GM21381 (cell line): Measurements from ENCODE around the gene P4HA3.

Source experiments
- ATAC-seq: cut with Tn5 transposase; IDR thresholded peaks from one replicate; pipeline ENCODE4 v1.9.1; 2021; ENCODE audit warnings: mild to moderate bottlenecking, moderate library complexity; ENCODE audit not compliant: unreplicated experiment

The P4HA3 gene

DNA sequence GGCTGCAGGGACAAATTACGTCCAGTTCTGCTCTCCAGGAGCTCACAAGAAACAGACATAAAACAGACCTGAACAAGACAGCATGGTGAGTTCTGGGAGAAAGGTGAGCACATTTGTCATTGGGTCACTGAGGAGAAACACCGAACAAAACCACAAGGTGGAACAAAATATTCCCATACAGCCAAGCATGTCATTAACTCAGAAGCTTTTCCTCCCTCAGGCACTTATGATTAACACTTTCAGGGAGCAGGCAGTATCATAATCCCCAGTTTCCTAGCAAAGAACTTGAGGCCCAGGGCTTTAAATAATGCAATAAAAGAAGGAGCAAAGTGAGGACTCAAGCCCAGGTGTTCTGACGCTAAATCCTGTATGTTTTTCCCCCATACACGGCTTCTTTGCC, 43.0 kb downstream of the P4HA3 start:
- ATAC-seq = no peak

DNA sequence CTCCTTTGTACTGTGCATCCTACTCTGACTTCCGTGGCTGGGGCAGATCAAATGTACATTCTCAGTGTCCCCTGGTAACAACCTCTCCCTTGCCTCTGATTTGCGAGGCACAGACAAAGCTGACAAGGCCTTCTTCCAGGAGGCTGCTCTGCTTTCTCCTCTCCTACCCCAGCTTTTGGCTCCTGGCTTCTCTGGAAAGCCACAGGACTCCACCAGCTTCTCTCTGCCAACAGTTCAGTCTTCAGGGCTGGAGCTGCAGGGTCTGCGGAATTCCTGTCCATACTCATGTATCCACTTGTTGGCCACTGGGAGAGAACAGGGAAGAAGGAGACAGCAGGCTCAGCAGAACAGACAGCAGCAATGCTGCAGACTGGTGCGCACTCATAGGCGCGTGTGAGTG, 44.4 kb downstream of the P4HA3 start:
- no peak for ATAC-seq

DNA sequence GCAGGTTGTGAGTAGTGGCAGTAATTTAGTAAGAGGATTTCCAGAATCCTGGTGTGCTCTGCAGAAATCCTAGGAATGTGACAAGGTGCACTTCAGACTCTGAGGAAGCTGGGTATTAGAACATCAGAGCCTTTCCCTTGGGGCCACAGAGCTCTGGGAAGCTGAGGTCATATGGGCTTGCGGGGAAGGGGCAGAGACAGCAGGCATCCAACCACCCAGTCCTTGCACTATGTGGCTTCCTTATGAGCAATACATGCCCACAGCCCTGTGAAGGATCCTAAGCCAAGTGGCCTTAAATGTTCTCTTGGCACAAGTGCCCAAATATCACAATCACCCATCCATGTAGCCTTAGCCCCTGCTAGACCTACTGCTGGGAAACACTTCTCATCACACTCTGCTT, 46.2 kb downstream of the P4HA3 start:
- ATAC-seq = no peak

DNA sequence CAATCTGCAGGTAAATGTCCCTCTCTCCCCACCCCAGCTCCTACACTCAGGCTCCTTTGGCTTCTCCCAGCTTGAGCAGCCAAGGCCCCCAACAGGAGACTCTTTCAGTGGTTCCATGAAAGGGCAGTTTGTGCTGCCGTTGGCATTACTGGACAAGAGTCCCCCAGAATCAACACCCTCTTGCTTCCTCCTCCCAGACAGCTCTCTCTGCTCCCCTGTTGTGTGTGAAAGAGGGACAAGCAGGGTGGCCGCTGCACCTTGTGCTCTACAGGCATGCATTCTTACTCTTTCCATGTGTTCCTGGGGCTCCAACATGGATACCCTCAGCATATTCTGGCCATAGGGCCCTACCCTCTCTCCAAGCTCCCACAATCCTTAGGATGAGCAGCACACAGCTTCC, 48.7 kb downstream of the P4HA3 start:
- no peak for ATAC-seq

DNA sequence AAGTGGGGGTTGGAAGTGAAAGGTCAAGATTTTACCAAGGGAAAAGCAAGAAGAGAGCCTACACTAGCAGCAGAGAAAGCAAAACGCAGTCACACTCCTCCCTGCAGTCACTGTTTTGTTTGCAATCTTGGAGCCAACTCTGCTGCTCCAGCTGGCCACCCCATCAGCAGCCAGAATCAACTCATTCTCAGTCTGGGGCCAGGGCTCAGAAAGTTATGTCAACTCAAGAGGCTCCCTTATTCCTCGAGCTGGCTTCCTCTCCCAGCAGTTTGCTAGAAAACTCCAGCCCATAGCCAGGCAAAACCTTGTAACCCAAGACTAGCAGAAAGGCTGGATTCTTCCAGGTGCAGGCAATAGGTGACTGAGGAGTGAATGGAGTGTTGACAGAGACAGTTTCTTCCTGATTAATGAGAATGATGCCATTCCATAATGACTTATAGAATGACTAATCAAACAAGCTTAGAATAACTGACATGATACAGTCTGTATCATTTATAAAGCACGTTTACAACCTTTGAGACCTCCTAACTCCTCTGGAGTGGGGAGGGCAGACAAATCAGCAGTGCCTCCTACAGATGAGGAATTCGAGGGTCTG, 53.4 kb downstream of the P4HA3 start:
- no peak for ATAC-seq

DNA sequence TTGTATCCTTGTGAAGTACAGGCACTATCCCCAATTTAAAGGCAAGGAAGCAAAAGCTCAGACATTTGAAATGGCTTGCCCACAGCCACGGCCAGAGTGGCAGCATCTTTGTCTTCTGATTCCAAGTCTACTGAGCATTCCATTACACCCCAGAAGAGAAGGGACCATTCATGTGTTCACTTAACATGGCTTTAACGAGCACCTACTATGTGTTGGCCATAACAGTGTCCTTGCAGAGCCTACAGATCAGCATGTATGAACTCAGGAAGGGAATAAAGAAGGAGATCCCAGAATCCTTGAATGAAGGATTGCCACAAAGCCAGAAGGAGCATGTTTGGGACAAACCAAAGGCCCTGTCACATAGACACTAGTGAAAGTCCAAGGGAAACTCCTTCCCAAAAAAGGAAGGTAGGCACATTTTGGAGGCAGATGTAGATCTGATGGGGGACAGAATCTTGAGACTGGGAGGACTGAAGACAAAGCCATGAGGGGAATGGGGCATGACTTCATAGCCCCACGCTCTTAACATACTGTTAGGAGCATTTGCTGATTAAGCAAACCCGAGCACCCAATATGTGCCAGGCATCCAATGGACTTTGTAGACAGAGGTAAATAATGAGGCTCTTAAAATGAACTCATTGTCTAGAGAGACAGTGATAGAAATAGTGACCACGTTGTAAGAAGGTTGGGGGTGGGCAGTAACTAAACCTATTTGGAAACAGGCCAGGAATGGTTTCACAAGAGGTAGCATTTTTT, 54.9 kb downstream of the P4HA3 start:
- no peak for ATAC-seq

DNA sequence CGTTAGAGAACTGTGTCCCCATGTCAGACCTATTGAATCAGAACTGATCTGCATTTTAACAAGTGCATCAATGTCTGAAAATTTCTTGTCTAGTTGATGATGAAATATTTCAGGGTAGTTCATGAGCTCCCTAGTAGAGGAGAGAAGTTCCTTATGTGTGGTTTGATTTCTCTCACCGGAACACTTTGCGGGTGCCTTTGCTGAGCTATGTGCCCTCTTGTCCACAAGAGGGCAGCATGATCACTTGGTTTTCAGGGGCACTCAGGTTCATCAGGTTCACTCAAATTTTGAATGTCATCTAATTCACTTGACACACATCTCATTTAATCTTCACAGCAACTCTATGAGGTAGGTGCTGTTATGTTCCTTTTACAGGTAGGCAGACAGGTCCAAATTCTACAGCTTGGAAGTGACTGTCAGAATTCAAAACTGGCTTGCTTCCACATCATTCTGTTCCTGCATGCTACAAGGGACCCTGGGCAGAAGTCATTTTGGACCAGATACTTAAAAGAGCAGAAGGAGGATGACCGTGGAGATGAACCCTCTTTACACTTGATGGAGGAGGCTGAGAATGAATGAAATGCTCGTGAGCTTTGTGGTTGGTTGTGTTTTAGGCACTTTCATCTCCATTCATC, 55.6 kb downstream of the P4HA3 start:
- ATAC-seq = no peak

DNA sequence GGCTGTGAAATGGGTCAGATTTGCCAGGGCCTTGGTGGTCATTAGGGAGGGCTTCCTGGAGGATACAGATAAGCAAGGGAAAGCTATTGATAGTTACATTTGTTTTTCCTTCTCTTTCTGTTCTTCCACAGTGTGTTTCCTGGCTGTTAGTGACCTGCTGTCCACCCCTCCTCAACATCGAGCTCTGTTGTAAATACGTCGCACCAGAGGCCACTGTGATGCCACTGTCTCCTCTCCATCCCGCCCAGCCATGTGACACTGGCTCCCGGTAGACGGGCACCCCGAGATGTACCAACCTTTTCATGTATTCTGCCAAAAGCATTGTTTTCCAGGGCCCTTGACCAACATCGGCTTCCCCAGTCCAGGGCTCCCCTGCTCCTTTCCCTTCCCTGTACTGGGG, 58.1 kb downstream of the P4HA3 start:
- ATAC-seq = no peak

DNA sequence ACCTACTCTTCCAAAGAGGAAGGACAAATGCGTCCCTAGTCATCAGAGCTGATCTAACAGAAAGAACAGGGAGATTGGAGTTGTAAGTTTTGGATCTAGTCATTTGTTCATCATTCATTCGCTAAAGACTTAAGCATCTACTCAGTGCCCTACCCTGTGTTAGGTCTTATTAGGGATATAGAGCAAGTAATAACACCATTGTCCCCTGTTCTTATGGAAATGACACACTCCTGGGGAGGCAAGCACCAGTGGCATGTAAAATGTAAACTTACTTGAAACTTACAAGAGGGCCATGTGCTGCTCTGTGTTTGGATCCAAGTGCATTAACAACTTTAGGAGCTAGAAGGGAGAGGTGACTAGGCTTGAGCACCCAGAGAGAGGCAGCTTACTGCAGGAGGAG, 61.9 kb downstream of the P4HA3 start:
- ATAC-seq = no peak

DNA sequence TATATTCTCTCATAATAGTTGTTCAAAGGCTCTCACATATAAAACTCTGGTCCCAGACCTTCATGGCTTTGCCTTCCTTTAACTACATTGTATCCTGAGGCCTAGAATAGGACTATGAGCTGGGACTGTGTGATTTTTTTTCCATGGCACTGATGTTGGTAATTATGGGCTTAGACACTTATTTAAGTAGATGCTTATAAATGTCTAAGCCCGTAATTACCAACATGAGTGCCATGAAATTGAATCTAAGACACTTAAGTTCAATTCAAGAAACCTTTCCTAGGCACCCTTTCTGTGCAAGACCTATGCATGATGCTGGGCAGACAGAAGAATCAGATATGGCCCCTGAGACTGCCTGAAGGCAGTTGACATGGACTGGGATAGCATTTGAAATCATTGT, 63.0 kb downstream of the P4HA3 start:
- no peak for ATAC-seq

DNA sequence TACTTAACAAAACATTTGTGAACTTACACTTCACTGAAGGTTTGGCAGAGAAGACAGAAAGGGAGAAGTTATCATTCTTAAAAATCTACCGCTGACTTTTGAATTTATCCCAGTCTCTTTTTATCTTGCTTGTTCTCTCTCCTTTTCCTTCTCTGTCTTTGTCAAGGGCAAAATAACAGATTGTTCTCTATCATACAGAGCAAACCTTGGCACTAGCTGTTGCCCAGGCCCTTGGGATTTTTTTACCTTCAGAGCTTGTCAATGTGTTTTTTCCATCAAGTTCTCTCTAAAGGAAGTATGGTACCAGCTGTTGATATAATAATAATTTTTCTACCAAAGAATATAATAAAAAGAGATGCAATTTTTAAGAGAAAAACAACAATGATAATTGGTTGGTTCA, 73.2 kb downstream of the P4HA3 start:
- ATAC-seq = no peak

DNA sequence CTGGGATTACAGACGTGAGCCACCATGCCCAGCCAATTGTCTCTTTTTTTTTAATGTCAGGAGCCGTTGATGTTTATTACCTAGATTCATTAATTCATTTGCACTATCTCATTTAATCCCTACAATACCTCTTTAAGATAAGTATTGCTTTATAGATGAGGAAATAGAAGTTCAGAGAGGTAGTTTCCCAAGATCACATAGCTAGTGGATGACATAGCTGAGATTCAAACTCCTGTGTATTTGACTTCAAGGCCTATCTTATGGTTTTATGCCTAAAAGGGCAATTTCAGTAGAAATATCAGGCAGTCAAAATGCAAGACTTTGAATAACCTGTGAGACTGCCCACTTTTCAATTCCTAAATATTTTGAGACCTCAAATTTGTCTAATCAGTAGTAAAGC, 73.9 kb downstream of the P4HA3 start:
- ATAC-seq = no peak

DNA sequence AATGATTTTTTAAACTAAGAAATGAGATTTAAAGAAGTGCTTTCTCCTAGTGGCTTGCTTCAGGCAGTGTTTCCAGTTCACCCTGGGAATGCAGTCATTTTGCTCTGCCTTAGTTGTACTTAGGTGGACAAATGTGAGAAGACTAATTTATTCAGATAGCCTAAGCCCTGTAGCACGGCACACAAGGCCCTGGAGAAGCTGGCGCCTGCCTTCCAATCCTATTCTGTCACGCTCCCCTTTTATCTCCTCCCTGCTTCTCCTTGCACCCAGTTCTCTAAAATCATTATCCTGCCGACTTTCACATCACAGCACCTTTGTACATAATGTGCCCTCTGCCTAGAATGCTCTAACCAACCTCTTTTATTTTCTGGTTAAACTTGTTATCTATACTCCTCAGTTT, 76.3 kb downstream of the P4HA3 start:
- no peak for ATAC-seq

DNA sequence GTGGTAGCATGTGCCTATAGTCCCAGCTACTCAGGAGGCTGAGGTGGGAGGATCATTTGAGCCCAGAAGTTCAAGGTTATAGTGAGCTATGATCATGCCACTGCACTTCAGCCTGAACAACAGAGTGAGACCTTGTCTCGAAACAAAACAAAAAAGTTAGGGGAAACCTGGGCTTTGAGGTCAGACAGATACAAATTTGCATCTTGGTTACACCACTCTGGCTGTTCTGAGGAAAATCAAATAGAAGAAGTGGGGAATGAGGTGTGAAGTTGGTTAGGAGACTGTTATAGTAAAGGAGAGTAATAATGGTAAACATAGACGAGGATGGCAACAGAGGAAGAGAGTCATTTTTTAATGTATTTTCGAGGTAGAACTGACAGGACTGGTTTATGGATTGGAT, 77.8 kb downstream of the P4HA3 start:
- no peak for ATAC-seq

DNA sequence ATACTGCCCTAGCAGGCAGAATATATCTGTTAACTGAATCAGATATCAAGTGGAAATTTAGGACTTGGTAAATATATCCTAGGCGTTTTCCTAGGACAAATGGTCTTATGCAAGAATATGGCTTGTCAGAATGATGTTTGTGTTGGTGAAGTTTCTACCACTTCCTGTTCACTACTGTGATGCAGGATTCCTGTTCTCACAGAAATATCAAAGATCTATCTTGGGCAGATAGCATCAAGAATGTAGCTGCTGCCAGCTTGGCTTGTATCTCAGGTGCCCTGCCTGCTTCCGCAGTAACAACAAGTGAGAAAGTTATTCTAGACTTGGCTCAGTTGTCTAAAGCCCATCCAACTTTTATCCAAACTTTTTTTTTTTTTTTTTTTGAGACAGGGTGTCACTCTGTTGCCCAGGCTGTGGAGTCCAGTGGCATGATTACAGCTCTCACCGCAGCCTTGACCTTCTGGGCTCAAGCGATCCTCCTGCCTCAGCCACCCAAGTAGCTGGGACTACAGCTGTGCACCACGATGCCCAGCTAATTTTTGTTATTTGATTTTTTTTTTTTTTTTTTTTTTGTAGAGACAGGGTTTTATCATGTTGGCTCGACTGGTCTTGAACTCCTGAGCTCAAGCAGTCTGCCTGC, 79.0 kb downstream of the P4HA3 start:
- no peak for ATAC-seq

DNA sequence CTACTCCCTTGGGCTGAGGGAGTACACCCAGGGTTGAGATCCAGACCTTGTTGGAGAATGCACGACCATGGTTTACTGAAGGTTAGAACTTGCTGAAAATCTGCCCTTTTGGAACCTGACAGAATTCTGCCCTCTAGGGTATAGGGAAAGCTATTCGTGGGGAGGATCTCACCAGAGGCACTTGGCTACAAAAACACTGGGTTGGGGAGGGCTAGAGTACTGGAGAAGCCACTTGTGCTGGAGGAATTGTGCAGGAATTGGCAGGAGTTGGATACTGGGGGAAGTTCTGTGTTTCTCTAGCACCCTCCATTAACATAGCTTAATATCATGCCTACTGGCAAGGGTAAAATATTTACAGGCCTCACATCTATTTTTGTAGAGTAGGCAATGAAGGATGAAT, 84.5 kb downstream of the P4HA3 start:
- ATAC-seq = no peak

DNA sequence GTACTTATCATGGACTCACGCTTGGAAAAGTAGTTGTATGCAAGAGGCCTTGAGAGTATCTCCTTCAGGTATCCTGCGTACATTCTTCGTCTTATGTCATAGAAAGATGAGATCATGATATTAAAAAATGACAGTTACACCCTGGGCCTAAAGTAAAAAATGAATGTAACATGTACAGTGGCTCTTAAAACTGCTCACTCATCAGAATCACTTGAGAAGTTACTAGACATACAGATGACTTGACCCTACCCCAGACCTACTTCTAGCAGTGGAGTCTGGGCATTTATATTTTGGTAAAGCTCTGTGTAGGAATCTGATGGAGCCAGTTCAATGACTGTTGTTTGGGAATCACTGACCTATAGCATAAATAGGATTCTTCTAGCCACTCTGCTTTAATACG, 85.9 kb downstream of the P4HA3 start:
- no peak for ATAC-seq

DNA sequence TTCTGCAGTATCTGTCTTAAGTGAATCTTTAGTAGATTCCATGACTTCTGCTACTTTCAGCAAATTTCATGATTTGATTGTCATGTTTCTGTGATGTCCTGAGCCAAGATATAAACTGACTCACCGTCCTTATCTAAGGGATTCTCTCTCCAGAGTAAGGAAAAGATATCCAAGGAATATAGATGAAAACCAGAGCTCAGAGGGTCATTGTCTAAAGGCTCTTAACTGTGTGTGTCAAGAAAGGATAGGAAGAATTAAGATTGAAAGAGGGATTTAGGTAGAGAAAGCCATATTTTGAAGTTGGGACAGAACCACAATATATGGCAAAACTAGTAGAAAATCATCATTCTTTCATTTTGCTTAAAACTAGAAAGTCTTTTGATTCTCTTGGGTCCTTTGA, 89.6 kb downstream of the P4HA3 start:
- no peak for ATAC-seq

DNA sequence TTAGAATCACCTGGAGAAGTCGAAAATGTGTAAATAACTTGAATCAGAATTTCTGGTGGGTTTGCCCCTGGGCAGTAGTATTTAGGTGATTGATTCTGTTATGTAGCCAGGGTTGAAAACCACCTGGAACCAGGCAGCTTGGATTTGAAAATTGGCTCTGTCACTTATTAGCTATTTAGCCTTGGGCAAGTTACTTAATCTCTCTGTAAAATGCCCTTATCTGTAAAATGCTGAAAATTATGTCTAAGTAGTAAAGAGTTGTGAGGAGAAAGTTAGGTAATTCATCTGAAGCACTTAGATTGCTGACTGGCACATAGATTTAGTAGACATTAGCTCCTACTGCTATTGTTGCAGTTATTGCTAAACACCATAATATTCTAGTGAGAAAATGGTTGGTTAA, 91.1 kb downstream of the P4HA3 start:
- no peak for ATAC-seq
